Fibroblast of mammary gland (primary cell): ENCODE data around the gene TRPV6.

Experiments used
- DNase-seq: peaks from one replicate; pipeline ENCODE4 v3.0.0-alpha.2; 2010; ENCODE audit warnings: low read depth
- H3K4me3 ChIP-seq: 2 replicates; pipeline ENCODE4 v1.5.1; 2011; ENCODE audit warnings: low read depth, mild to moderate bottlenecking, low read length, moderate library complexity; ENCODE audit not compliant: control insufficient read depth
- TF ChIP-seq, protein P1 (sequence below): conservative IDR thresholded peaks from 2 replicates; pipeline ENCODE4 v1.5.1; 2011; ENCODE audit warnings: low read depth, low read length, inconsistent platforms; ENCODE audit not compliant: control insufficient read depth, insufficient read depth

TRPV6 gene

DNA sequence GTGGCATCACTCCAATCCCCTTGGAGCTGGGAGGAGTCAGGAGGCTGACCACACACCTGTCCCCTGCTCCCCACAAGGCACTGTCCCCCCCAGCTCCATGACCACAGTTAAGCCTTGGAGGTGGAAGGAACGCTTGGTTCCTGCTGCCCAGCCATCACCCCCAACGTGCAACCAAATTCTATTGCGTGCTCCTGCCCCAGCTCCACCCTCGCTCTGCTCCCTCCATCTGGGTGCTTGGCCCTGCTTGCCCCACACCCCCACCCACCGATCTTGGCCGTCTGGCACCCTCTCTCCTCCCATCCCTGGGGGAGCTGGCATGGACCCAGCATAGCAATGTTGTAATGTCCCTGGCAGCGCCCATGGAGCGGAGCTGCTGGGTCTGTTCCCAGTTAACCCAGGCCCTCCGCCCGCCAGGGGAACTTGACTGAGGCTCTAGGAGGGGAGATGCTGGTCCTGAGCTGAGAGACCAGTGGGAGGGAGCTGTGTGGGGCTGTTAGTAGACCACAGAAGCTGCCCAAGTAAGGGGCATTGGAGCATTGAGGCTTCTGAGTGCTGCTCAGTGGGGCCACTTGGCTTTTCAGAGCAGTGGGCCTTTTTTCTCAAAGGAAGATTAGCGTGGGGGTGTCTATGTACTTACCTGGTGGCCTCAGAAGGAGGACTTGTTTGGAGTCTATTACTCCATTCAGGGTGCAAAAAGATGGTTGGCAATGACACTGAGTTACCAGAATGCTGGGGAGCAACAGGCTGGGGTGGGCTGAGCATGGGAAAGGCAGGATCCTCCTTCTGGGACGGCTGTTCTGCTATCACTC is 29.6 kb downstream of the TRPV6 start:
- peak overlapping the region; percentile 44 for H3K4me3 ChIP-seq

GRCh38 chr7:142855114-142855743 is 30.3 kb downstream of the TRPV6 start:
- DNase-seq = no peak
- TF ChIP-seq, protein P1, sequence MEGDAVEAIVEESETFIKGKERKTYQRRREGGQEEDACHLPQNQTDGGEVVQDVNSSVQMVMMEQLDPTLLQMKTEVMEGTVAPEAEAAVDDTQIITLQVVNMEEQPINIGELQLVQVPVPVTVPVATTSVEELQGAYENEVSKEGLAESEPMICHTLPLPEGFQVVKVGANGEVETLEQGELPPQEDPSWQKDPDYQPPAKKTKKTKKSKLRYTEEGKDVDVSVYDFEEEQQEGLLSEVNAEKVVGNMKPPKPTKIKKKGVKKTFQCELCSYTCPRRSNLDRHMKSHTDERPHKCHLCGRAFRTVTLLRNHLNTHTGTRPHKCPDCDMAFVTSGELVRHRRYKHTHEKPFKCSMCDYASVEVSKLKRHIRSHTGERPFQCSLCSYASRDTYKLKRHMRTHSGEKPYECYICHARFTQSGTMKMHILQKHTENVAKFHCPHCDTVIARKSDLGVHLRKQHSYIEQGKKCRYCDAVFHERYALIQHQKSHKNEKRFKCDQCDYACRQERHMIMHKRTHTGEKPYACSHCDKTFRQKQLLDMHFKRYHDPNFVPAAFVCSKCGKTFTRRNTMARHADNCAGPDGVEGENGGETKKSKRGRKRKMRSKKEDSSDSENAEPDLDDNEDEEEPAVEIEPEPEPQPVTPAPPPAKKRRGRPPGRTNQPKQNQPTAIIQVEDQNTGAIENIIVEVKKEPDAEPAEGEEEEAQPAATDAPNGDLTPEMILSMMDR = no peak
- H3K4me3 ChIP-seq = peak overlapping the region; percentile 44

More for the DNA sequence above, 29.6 kb downstream of the TRPV6 start:
- peak; percentile 18 for DNase-seq
- TF ChIP-seq, protein P1 = no peak

- peak within 1 kb of the TSS; percentile 71 for H3K4me3 ChIP-seq
- TF ChIP-seq, protein P1 = no peak
Measured at GRCh38 chr7:142854372-142855113, 31.0 kb downstream of the TRPV6 start, which contains the start of gene EPHB6. TSS of gene EPHB6 (plus strand) at chr7:142855076. CDS start at chr7:142863228, 8,152 bp downstream.

GRCh38 chr7:142853739-142854371 is 31.7 kb downstream of the TRPV6 start:
- peak overlapping the region; percentile 71 for H3K4me3 ChIP-seq
- DNase-seq = peak; percentile 54
- TF ChIP-seq, protein P1 = peak; percentile 81

More at GRCh38 chr7:142854372-142855113, 31.0 kb downstream of the TRPV6 start, which contains the start of gene EPHB6:
- DNase-seq = peak; percentile 41

GRCh38 chr7:142851919-142852318 is 33.6 kb downstream of the TRPV6 start:
- TF ChIP-seq, protein P1 = no peak
- no peak for DNase-seq

DNA sequence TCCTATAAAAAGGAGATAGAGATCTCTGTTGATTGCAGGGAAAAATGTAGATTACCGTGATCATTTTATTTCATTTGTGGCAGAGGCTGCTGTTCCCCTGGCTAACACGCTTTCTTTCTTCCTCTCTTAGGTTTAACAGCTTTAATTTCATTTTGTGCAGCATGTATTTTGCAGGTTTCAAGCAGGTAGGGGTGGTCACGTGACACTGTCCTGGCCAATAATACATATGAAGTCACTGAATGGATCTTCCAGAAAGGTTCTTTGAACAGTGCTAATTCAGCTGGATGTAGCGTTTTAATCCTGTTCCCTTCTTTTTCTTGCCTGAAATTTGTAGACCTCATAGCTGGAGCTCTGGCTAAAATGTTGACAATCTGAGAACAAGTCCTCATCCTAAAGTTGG is 34.3 kb downstream of the TRPV6 start:
- TF ChIP-seq, protein P1 = no peak
- no peak overlapping the region for H3K4me3 ChIP-seq
- no peak for DNase-seq

More at GRCh38 chr7:142851919-142852318, 33.6 kb downstream of the TRPV6 start:
- no peak overlapping the region for H3K4me3 ChIP-seq
